Activated CD4-positive, alpha-beta memory T cell treated with anti-CD3 and anti-CD28 coated beads, Interleukin-2, amount 10 ng/mL, durations not matched to agents 7 days and 5 days (primary cell): ENCODE data around the gene PLPP2. TPM values are rescaled to one million over a fixed set of nuclear protein-coding genes. Genes with fewer than 3 reads are reported as not detected.

Experiments
- CTCF ChIA-PET: fragments of 350-600 bp; sonication (Branson Sonifier 250); formaldehyde crosslinking; loops from one replicate; lab custom pipeline; 2021; ENCODE audit warnings: antibody characterized with exemption, inconsistent platforms; lab: Charles Lee
- POLR2A ChIA-PET: fragments of 350-600 bp; sonication (Branson Sonifier 250); formaldehyde crosslinking; loops from one replicate; lab custom pipeline; 2021; ENCODE audit warnings: antibody characterized with exemption; lab: Charles Lee
- DNase-seq: peaks from one replicate; pipeline ENCODE4 v3.0.0-alpha.2; 2020
- H3K27ac Mint-ChIP-seq: one replicate; pipeline ENCODE4 v1.8.0; 2021; ENCODE audit warnings: mild to moderate bottlenecking, mixed read lengths
- H3K27me3 Mint-ChIP-seq: one replicate; pipeline ENCODE4 v1.8.0; 2021; ENCODE audit warnings: mixed read lengths
- H3K36me3 Mint-ChIP-seq: one replicate; pipeline ENCODE4 v1.8.0; 2021; ENCODE audit warnings: low read depth, mixed read lengths
- H3K4me1 Mint-ChIP-seq: one replicate; pipeline ENCODE4 v1.8.0; 2021; ENCODE audit warnings: mixed read lengths
- H3K4me3 Mint-ChIP-seq: one replicate; pipeline ENCODE4 v1.8.0; 2021; ENCODE audit warnings: mild to moderate bottlenecking, mixed read lengths
- H3K9me3 Mint-ChIP-seq: one replicate; pipeline ENCODE4 v1.8.0; 2021; ENCODE audit warnings: mixed read lengths
- total RNA-seq, 2 experiments: library from RNA; stranded (reverse); gene quantifications; one replicate each; pipeline ENCODE4 v1.2.3, GENCODE V29; 2021

The PLPP2 gene
- total RNA-seq = under 1 TPM; 0.60 to 0.78 TPM

DNA sequence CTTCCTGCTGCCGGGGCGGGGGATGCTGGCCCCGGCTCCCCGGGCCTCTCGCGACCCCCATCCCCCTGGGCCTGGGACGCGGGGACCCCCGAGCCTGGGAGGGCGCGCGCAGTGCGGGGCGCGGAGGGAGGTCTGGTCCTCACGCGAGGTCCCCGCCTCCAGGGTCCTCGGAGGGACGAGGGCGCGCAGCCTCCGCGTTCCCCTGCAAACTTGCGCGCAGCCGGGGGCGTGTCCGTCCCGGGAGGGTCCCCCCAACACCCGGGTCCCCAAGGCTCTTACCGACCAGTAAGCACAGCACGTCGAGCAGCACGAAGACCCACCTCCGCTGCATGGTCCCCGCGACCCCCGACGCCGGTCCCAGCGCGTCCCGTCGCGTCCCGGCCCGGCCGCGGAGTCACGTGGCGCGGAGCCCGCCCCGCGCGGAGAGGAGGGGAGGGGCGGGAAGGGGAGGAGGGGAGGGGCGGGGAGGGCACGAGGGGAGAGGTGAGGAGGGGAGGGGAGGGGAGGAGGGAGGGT is at the start of gene PLPP2:
TSS of gene PLPP2 (minus strand) at position 398 of the 516 bp plus-strand sequence. CDS start at position 331, 67 bp downstream.
- H3K27ac Mint-ChIP-seq = no peak within 1 kb of the TSS
- no peak within 1 kb of the TSS for H3K4me3 Mint-ChIP-seq
- ChIA-PET CTCF (no interaction called here), POLR2A (no interaction called here)
- no peaks in the 10 kb centered on the region for H3K36me3 Mint-ChIP-seq
- DNase-seq = no peak
- H3K9me3 Mint-ChIP-seq = no peaks in the 10 kb centered on the region
- peaks cover 35% of the 10 kb centered on the region for H3K27me3 Mint-ChIP-seq
- H3K4me1 Mint-ChIP-seq = peaks cover 6% of the 10 kb centered on the region

- H3K4me1 Mint-ChIP-seq = peaks cover 44% of the 10 kb centered on the region
- H3K27me3 Mint-ChIP-seq = peaks cover 3% of the 10 kb centered on the region
- no peak overlapping the region for H3K27ac Mint-ChIP-seq
- POLR2A ChIA-PET = no interaction called here
- no peaks in the 10 kb centered on the region for H3K9me3 Mint-ChIP-seq
- no peak for DNase-seq
- peaks cover 25% of the 10 kb centered on the region for H3K36me3 Mint-ChIP-seq
- CTCF ChIA-PET = no interaction called here
- H3K4me3 Mint-ChIP-seq = no peak overlapping the region
These were observed 49.6 kb upstream of the PLPP2 start for GRCh38 chr19:340620-341385.

DNA sequence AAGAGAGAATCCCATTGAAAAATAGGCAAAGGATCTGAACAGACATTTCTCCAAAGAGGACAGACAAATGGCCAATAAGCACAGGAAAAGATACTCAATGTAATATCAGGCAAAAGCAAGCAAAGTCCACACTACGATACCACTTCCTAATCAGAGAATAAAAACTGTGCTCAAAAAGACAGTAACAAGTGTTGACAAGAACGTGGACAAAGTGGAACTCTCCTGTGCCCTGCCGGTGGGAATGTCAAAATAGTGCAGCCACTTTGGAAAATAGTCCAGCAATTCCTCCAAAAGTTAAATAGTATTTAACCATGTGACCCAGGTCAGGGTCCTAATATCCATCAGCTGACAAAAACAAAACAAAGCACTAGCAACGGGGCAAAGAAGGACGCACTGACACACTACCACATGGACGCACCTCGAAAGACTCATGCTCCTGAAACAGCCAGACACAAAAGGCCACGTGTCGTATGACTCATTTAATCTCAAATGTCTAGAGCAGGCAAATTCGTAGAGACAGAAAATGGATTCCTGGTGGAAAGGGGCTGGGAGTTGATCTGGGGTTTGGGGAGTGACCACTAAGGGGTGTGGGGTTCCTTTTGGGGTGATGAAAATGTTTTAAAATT is 48.2 kb upstream of the PLPP2 start:
- no peak overlapping the region for H3K27ac Mint-ChIP-seq
- peaks cover 37% of the 10 kb centered on the region for H3K4me1 Mint-ChIP-seq
- H3K9me3 Mint-ChIP-seq = no peaks in the 10 kb centered on the region
- POLR2A ChIA-PET = no interaction called here
- CTCF ChIA-PET = no interaction called here
- no peak overlapping the region for H3K4me3 Mint-ChIP-seq
- DNase-seq = no peak
- peaks cover 29% of the 10 kb centered on the region for H3K36me3 Mint-ChIP-seq
- no peaks in the 10 kb centered on the region for H3K27me3 Mint-ChIP-seq

DNA sequence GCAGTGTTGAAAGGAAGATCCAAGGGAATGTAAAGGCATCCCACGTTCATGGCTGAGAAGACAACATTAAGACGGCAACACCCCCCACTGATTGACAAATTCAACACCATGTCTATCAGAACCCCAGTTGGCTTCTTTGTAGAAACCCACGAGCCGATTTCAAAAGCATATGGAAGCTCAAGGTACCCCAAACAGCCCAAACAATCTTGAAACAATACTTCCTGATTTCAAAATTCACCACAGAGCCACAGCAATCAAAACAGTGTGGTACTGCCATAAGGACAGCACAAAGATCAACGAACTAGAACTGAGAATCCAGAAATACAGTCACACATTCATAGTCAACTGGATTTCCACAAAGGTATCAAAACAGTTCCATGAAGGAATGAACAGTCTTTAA is 47.2 kb upstream of the PLPP2 start:
- ChIA-PET POLR2A (no interaction called here), CTCF (no interaction called here)
- no peak for DNase-seq
- Mint-ChIP-seq H3K9me3 (no peaks in the 10 kb centered on the region), H3K27ac (no peak overlapping the region), H3K4me1 (peaks cover 31% of the 10 kb centered on the region), H3K4me3 (no peak overlapping the region), H3K27me3 (no peaks in the 10 kb centered on the region), H3K36me3 (peaks cover 28% of the 10 kb centered on the region)

- no peaks in the 10 kb centered on the region for H3K27me3 Mint-ChIP-seq
- H3K36me3 Mint-ChIP-seq = peaks cover 31% of the 10 kb centered on the region
- CTCF ChIA-PET = no interaction called here
- H3K27ac Mint-ChIP-seq = no peak overlapping the region
- no peak for DNase-seq
- H3K9me3 Mint-ChIP-seq = no peaks in the 10 kb centered on the region
- POLR2A ChIA-PET = no interaction called here
- peaks cover 13% of the 10 kb centered on the region for H3K4me1 Mint-ChIP-seq
- no peak overlapping the region for H3K4me3 Mint-ChIP-seq
These were observed 44.9 kb upstream of the PLPP2 start for GRCh38 chr19:336067-336614.

DNA sequence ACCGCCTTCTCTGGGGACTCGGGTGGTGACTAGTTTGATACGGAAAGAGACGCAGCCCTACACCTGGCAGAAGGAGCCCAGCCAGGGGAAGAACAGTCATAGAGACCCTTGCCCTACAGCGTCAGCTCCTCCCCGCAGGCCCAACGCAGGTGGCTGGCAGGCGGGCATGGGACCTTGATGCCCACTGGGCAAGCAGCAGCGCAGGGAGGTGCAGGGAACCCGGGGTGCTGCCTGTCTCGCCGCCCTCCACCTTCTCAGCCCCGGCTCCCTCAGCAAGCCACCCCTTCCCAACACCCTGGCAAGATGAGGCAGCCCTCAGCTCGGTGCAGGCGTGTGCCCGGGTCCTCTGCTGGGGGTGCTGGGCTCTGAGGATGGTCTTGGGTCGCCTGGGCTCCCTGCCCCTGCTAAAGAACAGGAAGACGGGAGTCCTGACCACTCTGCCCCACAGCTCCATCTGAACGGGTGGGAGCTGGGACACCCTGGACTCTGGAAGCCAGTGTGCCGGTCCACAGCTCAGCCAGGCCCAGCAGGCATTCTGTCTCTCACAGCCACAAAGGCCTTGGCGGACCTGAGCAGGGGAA is 44.4 kb upstream of the PLPP2 start:
- POLR2A ChIA-PET = no interaction called here
- no peak for DNase-seq
- H3K27ac Mint-ChIP-seq = no peak overlapping the region
- peaks cover 36% of the 10 kb centered on the region for H3K36me3 Mint-ChIP-seq
- no peak overlapping the region for H3K4me3 Mint-ChIP-seq
- CTCF ChIA-PET = no interaction called here
- H3K4me1 Mint-ChIP-seq = peaks cover 10% of the 10 kb centered on the region
- H3K9me3 Mint-ChIP-seq = peaks cover 3% of the 10 kb centered on the region
- no peaks in the 10 kb centered on the region for H3K27me3 Mint-ChIP-seq

- H3K27ac Mint-ChIP-seq = no peak overlapping the region
- H3K27me3 Mint-ChIP-seq = no peaks in the 10 kb centered on the region
- CTCF ChIA-PET = no interaction called here
- no peak for DNase-seq
- POLR2A ChIA-PET = no interaction called here
- peaks cover 38% of the 10 kb centered on the region for H3K36me3 Mint-ChIP-seq
- H3K9me3 Mint-ChIP-seq = peaks cover 4% of the 10 kb centered on the region
- H3K4me1 Mint-ChIP-seq = peaks cover 7% of the 10 kb centered on the region
- H3K4me3 Mint-ChIP-seq = no peak overlapping the region
These were observed 43.9 kb upstream of the PLPP2 start for GRCh38 chr19:335072-335471.

- CTCF ChIA-PET = no interaction called here
- peaks cover 4% of the 10 kb centered on the region for H3K9me3 Mint-ChIP-seq
- POLR2A ChIA-PET = no interaction called here
- peaks cover 6% of the 10 kb centered on the region for H3K4me1 Mint-ChIP-seq
- no peak overlapping the region for H3K27ac Mint-ChIP-seq
- H3K27me3 Mint-ChIP-seq = no peaks in the 10 kb centered on the region
- no peak for DNase-seq
- H3K4me3 Mint-ChIP-seq = no peak overlapping the region
- H3K36me3 Mint-ChIP-seq = peaks cover 40% of the 10 kb centered on the region
These were observed 43.3 kb upstream of the PLPP2 start for GRCh38 chr19:334296-335071.

GRCh38 chr19:330503-330902 is 39.3 kb upstream of the PLPP2 start:
- H3K36me3 Mint-ChIP-seq = peaks cover 64% of the 10 kb centered on the region
- H3K27me3 Mint-ChIP-seq = no peaks in the 10 kb centered on the region
- peaks cover 18% of the 10 kb centered on the region for H3K9me3 Mint-ChIP-seq
- H3K27ac Mint-ChIP-seq = no peak overlapping the region
- POLR2A ChIA-PET = no interaction called here
- no peaks in the 10 kb centered on the region for H3K4me1 Mint-ChIP-seq
- no peak overlapping the region for H3K4me3 Mint-ChIP-seq
- CTCF ChIA-PET = no interaction called here
- DNase-seq = no peak

GRCh38 chr19:329876-330275 is 38.7 kb upstream of the PLPP2 start:
- Mint-ChIP-seq H3K4me1 (no peaks in the 10 kb centered on the region), H3K9me3 (peaks cover 18% of the 10 kb centered on the region), H3K4me3 (no peak overlapping the region), H3K36me3 (peaks cover 65% of the 10 kb centered on the region), H3K27ac (no peak overlapping the region), H3K27me3 (no peaks in the 10 kb centered on the region)
- POLR2A ChIA-PET = no interaction called here
- no peak for DNase-seq
- CTCF ChIA-PET = no interaction called here

- CTCF ChIA-PET = no interaction called here
- H3K4me1 Mint-ChIP-seq = no peaks in the 10 kb centered on the region
- DNase-seq = no peak
- H3K4me3 Mint-ChIP-seq = no peak overlapping the region
- POLR2A ChIA-PET = no interaction called here
- H3K9me3 Mint-ChIP-seq = peaks cover 18% of the 10 kb centered on the region
- no peaks in the 10 kb centered on the region for H3K27me3 Mint-ChIP-seq
- peaks cover 58% of the 10 kb centered on the region for H3K36me3 Mint-ChIP-seq
- no peak overlapping the region for H3K27ac Mint-ChIP-seq
These were observed 36.9 kb upstream of the PLPP2 start for GRCh38 chr19:328025-328505.

GRCh38 chr19:327291-328024 is 36.3 kb upstream of the PLPP2 start:
- Mint-ChIP-seq H3K9me3 (peaks cover 18% of the 10 kb centered on the region), H3K27me3 (no peaks in the 10 kb centered on the region), H3K4me1 (no peaks in the 10 kb centered on the region), H3K4me3 (no peak overlapping the region), H3K27ac (no peak overlapping the region), H3K36me3 (peaks cover 58% of the 10 kb centered on the region)
- no peak for DNase-seq
- ChIA-PET POLR2A (no interaction called here), CTCF (no interaction called here)
